Breast epithelium (tissue), 3 donors: Measurements from ENCODE around the gene APLF.

ENCODE experiments used
- CTCF ChIP-seq, 3 donors: fragments of 450-650 bp; IDR thresholded peaks; one replicate each; pipeline ENCODE4 v1.5.1; 2016 to 2017; ENCODE audit warnings: antibody characterized with exemption in 3 of 3, mild to moderate bottlenecking in 3 of 3, moderate library complexity in 3 of 3
- POLR2A ChIP-seq: fragments of 450-650 bp; IDR thresholded peaks from one replicate; pipeline ENCODE4 v1.6.1; 2016; ENCODE audit warnings: antibody characterized with exemption, mild to moderate bottlenecking, moderate library complexity
- POLR2AphosphoS5 ChIP-seq, 3 donors: sonication (generic); formaldehyde crosslinking; IDR thresholded peaks; one replicate each; pipeline ENCODE4 v1.6.1; 2017; ENCODE audit warnings: antibody characterized with exemption in 3 of 3

GRCh38 chr2:68566362-68566761 is 99.0 kb downstream of the APLF start:
- TF ChIP-seq POLR2A, result no peak
- no peak for TF ChIP-seq CTCF (IDR thresholded peaks at IDR 0.05)
- no peak for TF ChIP-seq POLR2AphosphoS5 (IDR thresholded peaks at IDR 0.05)
